ENCODE results near the gene ADA. TPM values are rescaled to one million over a fixed set of nuclear protein-coding genes. Genes with fewer than 3 reads are reported as not detected.
"Not testable (repeated sequence)": the region's sequence is repeated elsewhere in the genome, so short reads cannot be mapped to it uniquely, and the experiment has no call there.

The ADA gene
- total RNA-seq, 1 donor from 2014 or later, result 11.4 TPM

GRCh38 chr20:44678242-44678641 lies 26.7 kb upstream of the ADA start:
- Mint-ChIP-seq H3K27me3 (ENCODE audit: low read depth) (no peaks in the 10 kb centered on the region), H3K27ac (ENCODE audit: unreplicated experiment) (peak overlapping the region; percentile 10), H3K4me3 (ENCODE audit: unreplicated experiment) (no peak overlapping the region), H3K9me3 (ENCODE audit: low read depth) (peaks cover 3% of the 10 kb centered on the region), H3K4me1 (ENCODE audit: low read depth) (no peaks in the 10 kb centered on the region), H3K36me3 (ENCODE audit: low read depth) (no peaks in the 10 kb centered on the region)
- TF ChIP-seq CTCF (IDR thresholded peaks at IDR 0.05), result no peak
- DNase-seq (ENCODE audit: low spot score), result no peak

DNA sequence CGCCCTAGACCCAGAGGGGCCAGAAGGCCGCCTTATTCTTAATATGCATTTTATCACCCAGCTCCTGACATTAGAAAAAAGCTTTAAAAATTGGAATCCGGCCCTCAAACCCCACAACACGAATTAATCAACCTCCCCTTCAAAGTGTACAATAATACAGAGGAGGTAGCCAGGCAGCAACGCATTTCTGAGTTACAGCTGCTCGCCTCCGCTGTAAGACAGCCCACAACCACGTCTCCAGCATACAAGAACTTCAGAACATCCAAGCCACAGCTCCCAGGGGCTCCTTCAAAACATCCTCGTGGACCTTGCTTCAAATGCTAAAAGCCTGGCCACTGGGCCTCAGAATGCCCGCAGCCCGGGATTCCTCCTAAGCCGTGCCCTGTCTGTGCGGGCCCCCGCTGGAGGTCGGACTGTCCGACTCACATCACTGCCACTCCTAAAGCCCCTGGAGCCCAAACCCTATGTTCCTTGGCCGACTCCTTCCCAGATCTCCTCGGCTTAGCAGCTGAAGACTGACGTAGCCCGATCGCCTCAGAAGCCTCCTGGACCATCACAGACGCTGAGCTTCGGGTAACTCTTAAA lies 20.9 kb upstream of the ADA start:
- H3K4me1 Mint-ChIP-seq (ENCODE audit: low read depth); H3K4me3 Mint-ChIP-seq (ENCODE audit: unreplicated experiment); H3K36me3 Mint-ChIP-seq (ENCODE audit: low read depth); H3K27ac Mint-ChIP-seq (ENCODE audit: unreplicated experiment); H3K27me3 Mint-ChIP-seq (ENCODE audit: low read depth); H3K9me3 Mint-ChIP-seq (ENCODE audit: low read depth); DNase-seq (ENCODE audit: low spot score): not testable (repeated sequence)

GRCh38 chr20:44671541-44671940 lies 20.0 kb upstream of the ADA start:
- DNase-seq (ENCODE audit: low spot score); H3K27ac Mint-ChIP-seq (ENCODE audit: unreplicated experiment); H3K36me3 Mint-ChIP-seq (ENCODE audit: low read depth); H3K27me3 Mint-ChIP-seq (ENCODE audit: low read depth); H3K9me3 Mint-ChIP-seq (ENCODE audit: low read depth); H3K4me1 Mint-ChIP-seq (ENCODE audit: low read depth); H3K4me3 Mint-ChIP-seq (ENCODE audit: unreplicated experiment): not testable (repeated sequence)

DNA sequence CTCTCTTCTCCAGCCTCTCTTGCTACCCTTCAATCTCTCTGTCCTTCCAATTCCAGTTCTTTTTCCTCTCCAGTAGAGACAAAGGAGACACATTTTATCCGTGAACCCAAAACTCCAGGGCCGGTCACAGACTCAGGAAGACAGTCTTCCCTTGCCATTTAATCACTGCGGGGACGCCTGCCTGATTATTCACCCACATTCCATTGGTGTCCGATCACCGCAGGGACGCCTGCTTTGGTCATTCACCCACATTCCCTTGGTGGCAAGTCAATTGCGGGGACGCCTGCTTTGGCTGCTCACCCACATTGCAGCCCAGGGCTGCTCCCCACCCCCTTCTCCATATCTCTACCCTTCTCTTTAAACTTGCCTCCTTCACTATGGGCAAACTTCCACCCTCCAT lies 19.4 kb upstream of the ADA start:
- not testable (repeated sequence) for H3K27ac Mint-ChIP-seq (ENCODE audit: unreplicated experiment); DNase-seq (ENCODE audit: low spot score); H3K27me3 Mint-ChIP-seq (ENCODE audit: low read depth); H3K4me3 Mint-ChIP-seq (ENCODE audit: unreplicated experiment); H3K4me1 Mint-ChIP-seq (ENCODE audit: low read depth); H3K9me3 Mint-ChIP-seq (ENCODE audit: low read depth); H3K36me3 Mint-ChIP-seq (ENCODE audit: low read depth)

DNA sequence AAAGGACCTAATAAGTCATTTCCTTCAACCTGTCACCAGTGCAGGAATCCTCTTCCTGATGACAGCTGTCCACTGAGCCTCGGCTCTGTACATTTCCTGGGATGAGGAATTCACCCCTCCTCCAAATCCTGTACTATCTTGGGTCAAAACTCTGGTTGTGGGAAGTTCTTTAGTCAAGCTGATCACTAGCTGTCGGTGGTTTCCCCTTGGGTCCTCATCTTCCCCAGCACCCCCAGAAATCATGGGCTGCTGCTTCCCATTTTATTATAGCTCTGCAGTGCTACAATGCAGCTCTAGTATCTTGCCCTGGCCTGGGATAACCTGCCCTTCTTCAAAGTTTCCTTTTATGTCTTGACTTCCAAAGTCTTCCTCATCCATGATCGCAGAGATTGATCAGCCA lies 14.6 kb upstream of the ADA start:
- Mint-ChIP-seq H3K36me3 (ENCODE audit: low read depth) (no peaks in the 10 kb centered on the region), H3K9me3 (ENCODE audit: low read depth) (no peaks in the 10 kb centered on the region), H3K27ac (ENCODE audit: unreplicated experiment) (no peak overlapping the region), H3K27me3 (ENCODE audit: low read depth) (peaks cover 10% of the 10 kb centered on the region), H3K4me1 (ENCODE audit: low read depth) (peaks cover 5% of the 10 kb centered on the region), H3K4me3 (ENCODE audit: unreplicated experiment) (no peak overlapping the region)
- TF ChIP-seq CTCF (IDR thresholded peaks at IDR 0.05), result no peak
- DNase-seq (ENCODE audit: low spot score), result no peak

DNA sequence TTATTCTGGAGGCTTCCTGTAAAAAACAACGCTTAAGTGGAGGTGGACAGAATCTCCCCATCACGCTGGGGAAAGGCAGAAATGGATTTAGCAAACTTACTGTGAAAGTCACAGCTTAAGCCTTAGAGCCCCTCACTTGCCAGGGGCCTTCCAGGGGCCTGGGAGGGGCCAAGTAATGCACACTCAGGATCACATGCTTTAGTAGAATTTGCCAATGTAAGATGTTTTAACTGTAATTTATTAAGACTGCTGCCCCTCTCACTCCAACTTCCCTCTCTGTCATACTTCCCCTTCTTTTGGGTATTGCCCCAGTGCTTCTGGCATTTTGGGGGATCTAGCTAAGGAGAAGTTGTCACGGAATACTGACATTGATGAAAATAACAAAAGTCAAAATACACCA lies 12.6 kb upstream of the ADA start:
- Mint-ChIP-seq H3K9me3 (ENCODE audit: low read depth) (no peaks in the 10 kb centered on the region), H3K4me3 (ENCODE audit: unreplicated experiment) (no peak overlapping the region), H3K27me3 (ENCODE audit: low read depth) (peaks cover 7% of the 10 kb centered on the region), H3K4me1 (ENCODE audit: low read depth) (no peaks in the 10 kb centered on the region), H3K36me3 (ENCODE audit: low read depth) (no peaks in the 10 kb centered on the region), H3K27ac (ENCODE audit: unreplicated experiment) (no peak overlapping the region)
- no peak for DNase-seq (ENCODE audit: low spot score)
- no peak for TF ChIP-seq CTCF (IDR thresholded peaks at IDR 0.05)

DNA sequence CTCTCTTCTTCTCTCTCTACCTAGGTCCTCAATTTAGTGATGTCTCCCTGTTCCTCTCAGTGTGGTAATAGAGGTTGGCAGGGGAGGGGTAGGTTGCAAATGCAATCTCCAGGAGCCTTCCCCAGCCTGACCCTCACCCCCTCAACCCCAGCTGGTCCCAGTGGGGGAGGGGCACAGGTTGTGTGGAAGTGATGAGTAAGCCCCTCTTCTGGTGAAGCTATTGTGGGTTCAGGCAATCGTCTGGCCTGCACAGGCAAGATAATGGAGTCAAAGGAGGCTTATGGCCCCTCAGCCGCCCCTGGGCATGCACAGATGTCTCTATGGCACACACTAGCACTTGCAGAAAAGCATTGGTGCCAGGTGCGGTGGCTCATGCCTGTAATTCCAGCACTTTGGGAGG lies 10.8 kb upstream of the ADA start:
- Mint-ChIP-seq H3K27ac (ENCODE audit: unreplicated experiment) (no peak overlapping the region), H3K4me3 (ENCODE audit: unreplicated experiment) (no peak overlapping the region)

More for the DNA sequence above, 10.8 kb upstream of the ADA start:
- Mint-ChIP-seq H3K4me1 (ENCODE audit: low read depth) (no peaks in the 10 kb centered on the region), H3K36me3 (ENCODE audit: low read depth) (no peaks in the 10 kb centered on the region), H3K9me3 (ENCODE audit: low read depth) (no peaks in the 10 kb centered on the region), H3K27me3 (ENCODE audit: low read depth) (peaks cover 7% of the 10 kb centered on the region)
- TF ChIP-seq CTCF (IDR thresholded peaks at IDR 0.05), result no peak
- DNase-seq (ENCODE audit: low spot score), result no peak

Measured in chondrocyte (in vitro differentiated cells).